ENCODE measurements around the gene PLCB1.

GRCh38 chr20:8231038-8231437, 99.0 kb downstream of the PLCB1 start:
- TF ChIP-seq CTCF (conservative IDR thresholded peaks at IDR 0.05 in 1 of 2, IDR thresholded peaks at IDR 0.05 in 1 of 2; ENCODE audit: low read depth in 1 of 2, low read length in 2 of 2) (no peak), EZH2 (IDR thresholded peaks at IDR 0.05; ENCODE audit: low read length, missing control alignments) (no peak)
